Uterus (tissue), 4 donors: ENCODE data around the gene IFNB1. TPM values are rescaled to one million over a fixed set of nuclear protein-coding genes. Genes with fewer than 3 reads are reported as not detected.

Experiments used
- DNase-seq, 2 donors: peaks; one replicate each; pipeline ENCODE4 v3.0.0-alpha.2; 2019 to 2020
- H3K27ac ChIP-seq, 2 donors: fragments of 200-600 bp; sonication (generic); 1 replicate in 1 of 2; 2 replicates in 1 of 2; pipeline ENCODE4 v1.5.1; 2016 to 2018
- H3K27me3 ChIP-seq, 2 donors: fragments of 200-600 bp; sonication (generic); one replicate each; pipeline ENCODE4 v1.5.1; 2018 to 2019; ENCODE audit warnings: control low read depth in 1 of 2
- H3K36me3 ChIP-seq, 2 donors: fragments of 200-600 bp; sonication (generic); one replicate each; pipeline ENCODE4 v1.5.1; 2019; ENCODE audit warnings: control low read depth in 1 of 2
- H3K4me1 ChIP-seq, 2 donors: fragments of 200-600 bp; sonication (generic); one replicate each; pipeline ENCODE4 v1.5.1; 2018 to 2019; ENCODE audit warnings: control low read depth in 1 of 2
- H3K4me3 ChIP-seq, 2 donors: fragments of 200-600 bp; sonication (generic); 1 replicate in 1 of 2; 2 replicates in 1 of 2; pipeline ENCODE4 v1.5.1; 2018 to 2019; ENCODE audit warnings: mild to moderate bottlenecking in 1 of 2
- H3K9me3 ChIP-seq, 2 donors: fragments of 200-600 bp; sonication (generic); one replicate each; pipeline ENCODE4 v1.5.1; 2019; ENCODE audit warnings: control low read depth in 1 of 2
- CTCF ChIP-seq, 4 experiments: fragments of 200-600 bp in 2 of 4; fragments of 450-650 bp in 2 of 4; sonication (generic) in 2 of 4; IDR thresholded peaks; one replicate each; pipeline ENCODE4 v1.5.1; 2016 to 2019; ENCODE audit warnings: antibody characterized with exemption in 4 of 4, mild to moderate bottlenecking in 2 of 4, moderate library complexity in 1 of 4
- POLR2A ChIP-seq, 2 donors: fragments of 450-650 bp; IDR thresholded peaks; one replicate each; pipeline ENCODE4 v1.6.1; 2016; ENCODE audit warnings: antibody characterized with exemption in 2 of 2, mild to moderate bottlenecking in 1 of 2, moderate library complexity in 1 of 2
- intact Hi-C: fragments of 100-400 bp; cut with DNase I; formaldehyde crosslinking; loops from one replicate; pipeline ENCODE4 v1.15.1; 2023; ENCODE audit warnings: low total_unique reads
- total RNA-seq, 4 donors: library from RNA; depleted of rRNA in 3 of 4; stranded (reverse); fragments of >200 nt in 3 of 4; gene quantifications; one replicate each; pipeline versions ENCODE4 v1.1.0 to v1.2.4, GENCODE V29; 2014 to 2023
- donor health status: DM: yes; HTN: yes; CAD: no.

IFNB1 gene
- total RNA-seq, 4 donors from 2014 or later: not detected

GRCh38 chr9:21082671-21083070 lies 4.9 kb upstream of the IFNB1 start:
- Histone ChIP-seq H3K4me1 (no peaks in the 10 kb centered on the region), H3K4me3 (no peak overlapping the region), H3K9me3 (no peaks in the 10 kb centered on the region), H3K27me3 (no peaks in the 10 kb centered on the region), H3K27ac (no peak overlapping the region), H3K36me3 (no peaks in the 10 kb centered on the region)
- DNase-seq: no peak
- TF ChIP-seq POLR2A (IDR thresholded peaks at IDR 0.05) (no peak), CTCF (IDR thresholded peaks at IDR 0.05) (no peak)
- intact Hi-C loops: no loop called here

DNA sequence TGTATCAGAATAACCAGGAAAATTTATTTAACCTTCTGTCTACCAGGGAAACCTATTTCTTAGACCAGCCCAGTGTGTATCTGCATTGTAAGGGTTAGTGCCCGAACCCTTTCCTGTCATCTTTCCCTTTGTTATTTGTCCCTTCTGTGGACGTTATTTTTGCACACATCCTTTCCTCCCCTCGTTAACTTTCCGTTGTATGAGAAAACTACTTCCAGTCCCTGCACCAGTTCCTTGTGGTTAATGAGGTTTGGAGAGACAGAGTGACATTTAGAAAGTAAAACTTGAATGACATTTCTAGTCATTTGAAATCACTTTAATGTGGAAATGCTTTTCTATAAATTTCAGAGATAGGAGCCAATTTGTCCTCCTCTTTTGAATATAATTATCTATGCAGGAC lies 4.3 kb upstream of the IFNB1 start:
- no peak overlapping the region for H3K27ac ChIP-seq
- H3K4me3 ChIP-seq: no peak overlapping the region
- no peak for TF ChIP-seq POLR2A (IDR thresholded peaks at IDR 0.05)
- TF ChIP-seq CTCF (IDR thresholded peaks at IDR 0.05): no peak
- H3K4me1 ChIP-seq: no peaks in the 10 kb centered on the region
- no peaks in the 10 kb centered on the region for H3K27me3 ChIP-seq
- no peak for DNase-seq
- no peaks in the 10 kb centered on the region for H3K36me3 ChIP-seq
- intact Hi-C loops: no loop called here
- no peaks in the 10 kb centered on the region for H3K9me3 ChIP-seq

DNA sequence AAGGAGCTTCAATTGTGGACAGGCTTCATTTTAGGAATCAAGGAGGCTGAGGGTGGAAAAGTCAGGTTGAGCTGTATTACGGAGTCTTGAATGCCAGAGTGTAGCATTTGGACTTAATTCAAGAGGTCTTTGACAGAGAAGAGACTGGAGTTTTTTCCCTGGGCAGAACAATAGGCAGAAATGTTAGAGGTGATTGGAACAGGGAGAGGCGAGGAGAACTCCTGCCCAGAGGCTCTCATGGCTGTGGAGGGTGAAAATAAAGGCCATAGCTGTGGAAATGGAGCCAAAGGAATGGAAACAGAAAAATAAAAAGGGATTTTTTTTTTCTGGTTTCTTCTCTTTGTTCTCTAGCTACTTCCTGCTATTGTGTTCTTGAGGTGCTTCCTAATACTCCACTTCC lies 3.7 kb upstream of the IFNB1 start:
- H3K4me1 ChIP-seq: no peaks in the 10 kb centered on the region

DNA sequence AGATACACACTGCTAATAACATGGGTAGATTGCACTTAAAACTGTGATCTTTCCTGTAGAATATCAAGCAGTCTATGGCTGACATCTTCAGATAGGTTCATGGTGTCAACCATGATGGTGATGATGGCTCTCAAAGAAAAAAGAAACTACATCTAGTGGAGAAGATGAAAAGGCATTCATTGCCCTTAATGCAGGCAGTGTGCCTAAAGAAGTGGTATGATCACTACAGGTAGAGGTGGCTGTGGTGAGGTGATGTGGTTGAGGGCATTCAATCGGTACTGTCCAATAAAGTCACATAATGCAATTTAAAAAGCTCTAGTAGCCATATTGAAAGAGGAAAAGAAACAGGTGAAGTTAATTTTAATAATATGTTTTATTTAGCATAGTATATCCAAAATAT lies 3.1 kb upstream of the IFNB1 start:
- Histone ChIP-seq H3K36me3 (no peaks in the 10 kb centered on the region), H3K9me3 (no peaks in the 10 kb centered on the region), H3K4me1 (no peaks in the 10 kb centered on the region), H3K27ac (no peak overlapping the region), H3K27me3 (no peaks in the 10 kb centered on the region), H3K4me3 (no peak overlapping the region)
- intact Hi-C loops: no loop called here
- no peak for DNase-seq
- TF ChIP-seq POLR2A (IDR thresholded peaks at IDR 0.05): no peak
- TF ChIP-seq CTCF (IDR thresholded peaks at IDR 0.05): no peak

More for the DNA sequence above, 3.7 kb upstream of the IFNB1 start:
- no peak for DNase-seq
- TF ChIP-seq CTCF (IDR thresholded peaks at IDR 0.05): no peak
- TF ChIP-seq POLR2A (IDR thresholded peaks at IDR 0.05): no peak
- Histone ChIP-seq H3K9me3 (no peaks in the 10 kb centered on the region), H3K27ac (no peak overlapping the region), H3K36me3 (no peaks in the 10 kb centered on the region), H3K27me3 (no peaks in the 10 kb centered on the region), H3K4me3 (no peak overlapping the region)
- intact Hi-C loops: no loop called here

DNA sequence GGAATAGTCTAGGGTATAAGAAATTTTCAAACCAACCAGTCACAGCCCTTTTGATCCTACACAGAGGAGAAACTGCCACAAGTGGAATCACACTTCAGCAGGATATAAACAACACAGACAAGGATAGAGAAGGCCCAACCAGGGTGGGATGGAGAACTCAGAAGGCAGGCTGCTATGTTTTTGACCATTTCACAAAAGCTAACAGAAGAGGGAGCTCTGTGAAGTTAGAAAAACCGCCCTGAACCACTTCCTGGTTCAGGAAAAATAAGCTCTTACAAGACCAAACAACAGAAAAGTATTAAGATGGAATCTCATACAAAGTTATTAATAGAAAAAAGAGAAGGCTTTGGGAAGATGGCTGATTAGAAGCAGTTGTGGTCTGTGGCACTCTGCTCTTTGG lies 960 bp upstream of the IFNB1 start:
- Histone ChIP-seq H3K27ac (no peak overlapping the region), H3K27me3 (no peaks in the 10 kb centered on the region), H3K4me3 (no peak overlapping the region), H3K9me3 (no peaks in the 10 kb centered on the region), H3K4me1 (no peaks in the 10 kb centered on the region), H3K36me3 (no peaks in the 10 kb centered on the region)
- DNase-seq: no peak
- TF ChIP-seq POLR2A (IDR thresholded peaks at IDR 0.05): no peak
- no peak for TF ChIP-seq CTCF (IDR thresholded peaks at IDR 0.05)
- intact Hi-C loops: no loop called here
